HG03469 (cell line): ENCODE measurements around the gene ZNF778.

ENCODE experiments used
- ATAC-seq: cut with Tn5 transposase; IDR thresholded peaks from one replicate; pipeline ENCODE4 v1.9.1; 2021; ENCODE audit warnings: mild to moderate bottlenecking, moderate library complexity, moderate number of reproducible peaks; ENCODE audit not compliant: unreplicated experiment

ZNF778 gene

GRCh38 chr16:89217388-89218191 lies at the start of gene ZNF778:
Gene ZNF778, plus strand, starts transcription at chr16:89217703. Its CDS starts 3,425 bp downstream, at chr16:89221128.
- ATAC-seq = no peak

- no peak for ATAC-seq
These were observed 48.9 kb upstream of the ZNF778 start for GRCh38 chr16:89168381-89169189.

GRCh38 chr16:89169778-89170177 lies 47.7 kb upstream of the ZNF778 start:
- no peak for ATAC-seq

- no peak for ATAC-seq
These were observed 46.9 kb upstream of the ZNF778 start for GRCh38 chr16:89170346-89171215.

- peak; percentile 54 for ATAC-seq
These were observed 46.0 kb upstream of the ZNF778 start, which contains the start of gene CDH15 for GRCh38 chr16:89171216-89172170. Gene CDH15, plus strand, starts transcription at chr16:89171748. Its CDS starts 84 bp downstream, at chr16:89171832.

GRCh38 chr16:89172171-89172527 lies 45.4 kb upstream of the ZNF778 start:
- no peak for ATAC-seq

- ATAC-seq = no peak
These were observed 44.9 kb upstream of the ZNF778 start for GRCh38 chr16:89172528-89173173.

- no peak for ATAC-seq
These were observed 44.2 kb upstream of the ZNF778 start for GRCh38 chr16:89173174-89173921.

- ATAC-seq = no peak
These were observed 43.3 kb upstream of the ZNF778 start for GRCh38 chr16:89174055-89174827.

- ATAC-seq = no peak
These were observed 42.6 kb upstream of the ZNF778 start for GRCh38 chr16:89174877-89175276.

- no peak for ATAC-seq
These were observed 42.0 kb upstream of the ZNF778 start for GRCh38 chr16:89175280-89176146.

- ATAC-seq = no peak
These were observed 41.3 kb upstream of the ZNF778 start for GRCh38 chr16:89176147-89176690.

GRCh38 chr16:89176717-89177116 lies 40.8 kb upstream of the ZNF778 start:
- ATAC-seq = no peak

- no peak for ATAC-seq
These were observed 40.0 kb upstream of the ZNF778 start for GRCh38 chr16:89177501-89177900.

- no peak for ATAC-seq
These were observed 38.9 kb upstream of the ZNF778 start for GRCh38 chr16:89178453-89179147.

- ATAC-seq = no peak
These were observed 38.4 kb upstream of the ZNF778 start for GRCh38 chr16:89179148-89179484.
